AG04450 (cell line): ENCODE results near the gene OPN3. TPM values are rescaled to one million over a fixed set of nuclear protein-coding genes. Genes with fewer than 3 reads are reported as not detected.

Source experiments
- CTCF ChIA-PET: fragments of 300-600, 350-600 bp; formaldehyde crosslinking; extraction: SDS; loops from one replicate; lab custom pipeline; 2022; ENCODE audit warnings: antibody characterized with exemption, inconsistent platforms; lab: Charles Lee
- POLR2A ChIA-PET: fragments of 350-600 bp; formaldehyde crosslinking; extraction: SDS; loops from one replicate; lab custom pipeline; 2021; ENCODE audit warnings: antibody characterized with exemption, inconsistent platforms; lab: Yijun Ruan, JAX
- DNase-seq: peaks from one replicate; pipeline ENCODE4 v3.0.0-alpha.2; 2011; ENCODE audit warnings: low read depth, low spot score
- H3K27ac ChIP-seq: one replicate; pipeline ENCODE4 v1.5.1; 2012; ENCODE audit warnings: low read depth, low read length, control low read depth
- H3K27me3 ChIP-seq: one replicate; pipeline ENCODE4 v1.6.0; 2012; ENCODE audit warnings: low read length; ENCODE audit not compliant: control insufficient read depth, insufficient read depth
- H3K4me3 ChIP-seq: 2 replicates; pipeline ENCODE4 v1.5.1; 2011; ENCODE audit warnings: mild to moderate bottlenecking, low read depth, low read length, control low read depth
- H3K9me3 ChIP-seq: 2 replicates; pipeline ENCODE4 v1.5.1; 2012; ENCODE audit warnings: low read length; ENCODE audit not compliant: control insufficient read depth, insufficient read depth
- polyA plus RNA-seq: library from polyadenylated mRNA; depleted of rRNA; stranded (reverse); fragments of >200 nt; gene quantifications from 2 replicates; pipeline ENCODE4 v1.2.3, GENCODE V29; 2011
- TF ChIP-seq, protein P1 (sequence below): IDR thresholded peaks from 2 replicates; pipeline ENCODE4 v1.5.1; 2011; ENCODE audit warnings: low read depth, low read length, control low read depth, inconsistent platforms

The OPN3 gene
- polyA plus RNA-seq, 1 experiment, result 70.1 TPM

DNA sequence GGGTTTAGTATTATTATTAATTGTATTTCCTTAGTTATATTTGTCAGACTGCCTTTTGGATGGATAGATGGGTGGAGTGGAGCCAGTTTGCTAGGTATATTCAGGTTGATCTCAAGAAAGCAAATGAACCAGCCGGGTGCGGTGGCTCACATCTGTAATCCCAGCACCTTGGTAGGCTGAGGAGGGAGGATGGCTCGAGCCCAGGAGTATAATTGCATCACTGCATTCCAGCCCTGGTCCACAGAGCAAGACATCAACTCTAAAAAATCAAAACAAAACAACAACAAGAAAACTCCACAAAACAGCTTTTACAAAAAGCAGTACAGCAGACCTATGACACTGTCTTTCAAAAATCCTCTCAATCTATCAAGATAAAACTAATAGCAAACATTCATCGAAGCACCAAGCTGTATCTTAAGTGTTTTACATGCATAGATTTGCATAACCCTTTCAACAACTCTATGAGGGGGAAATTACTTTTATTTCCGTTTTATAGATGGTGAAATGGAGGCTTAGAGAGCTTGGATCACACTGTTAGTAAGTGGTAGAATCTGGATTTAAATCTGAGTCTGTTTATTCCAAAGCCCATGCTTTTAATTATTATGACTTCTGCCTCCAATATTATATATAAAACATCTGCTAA, 82.5 kb downstream of the OPN3 start:
- POLR2A ChIA-PET, result no interaction called here
- no peaks in the 10 kb centered on the region for H3K27me3 ChIP-seq
- no peak overlapping the region for H3K4me3 ChIP-seq
- no peak for DNase-seq
- CTCF ChIA-PET, result no interaction called here
- TF ChIP-seq, protein P1, sequence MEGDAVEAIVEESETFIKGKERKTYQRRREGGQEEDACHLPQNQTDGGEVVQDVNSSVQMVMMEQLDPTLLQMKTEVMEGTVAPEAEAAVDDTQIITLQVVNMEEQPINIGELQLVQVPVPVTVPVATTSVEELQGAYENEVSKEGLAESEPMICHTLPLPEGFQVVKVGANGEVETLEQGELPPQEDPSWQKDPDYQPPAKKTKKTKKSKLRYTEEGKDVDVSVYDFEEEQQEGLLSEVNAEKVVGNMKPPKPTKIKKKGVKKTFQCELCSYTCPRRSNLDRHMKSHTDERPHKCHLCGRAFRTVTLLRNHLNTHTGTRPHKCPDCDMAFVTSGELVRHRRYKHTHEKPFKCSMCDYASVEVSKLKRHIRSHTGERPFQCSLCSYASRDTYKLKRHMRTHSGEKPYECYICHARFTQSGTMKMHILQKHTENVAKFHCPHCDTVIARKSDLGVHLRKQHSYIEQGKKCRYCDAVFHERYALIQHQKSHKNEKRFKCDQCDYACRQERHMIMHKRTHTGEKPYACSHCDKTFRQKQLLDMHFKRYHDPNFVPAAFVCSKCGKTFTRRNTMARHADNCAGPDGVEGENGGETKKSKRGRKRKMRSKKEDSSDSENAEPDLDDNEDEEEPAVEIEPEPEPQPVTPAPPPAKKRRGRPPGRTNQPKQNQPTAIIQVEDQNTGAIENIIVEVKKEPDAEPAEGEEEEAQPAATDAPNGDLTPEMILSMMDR, result no peak
- no peaks in the 10 kb centered on the region for H3K9me3 ChIP-seq
- H3K27ac ChIP-seq, result no peak overlapping the region

DNA sequence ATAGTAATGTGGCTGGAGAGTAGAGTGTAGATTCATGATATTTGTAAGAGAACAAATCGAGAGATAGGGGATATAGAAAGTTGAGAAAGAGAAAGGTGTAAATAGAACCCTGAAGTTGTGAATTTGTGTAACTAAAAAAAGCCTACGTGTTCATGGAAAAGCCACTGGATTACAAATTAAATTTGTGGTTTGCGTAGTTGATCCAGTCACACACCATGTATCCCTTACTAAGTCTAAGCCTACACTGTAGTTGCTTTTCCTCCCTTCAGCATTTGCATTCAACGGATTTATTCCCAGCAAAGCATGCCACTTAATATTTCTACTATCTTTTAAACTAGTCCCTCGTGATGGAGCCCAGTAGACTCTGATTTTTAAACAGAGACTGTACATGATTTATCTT, 83.1 kb downstream of the OPN3 start:
- DNase-seq, result no peak
- no peak overlapping the region for H3K4me3 ChIP-seq
- POLR2A ChIA-PET, result no interaction called here

DNA sequence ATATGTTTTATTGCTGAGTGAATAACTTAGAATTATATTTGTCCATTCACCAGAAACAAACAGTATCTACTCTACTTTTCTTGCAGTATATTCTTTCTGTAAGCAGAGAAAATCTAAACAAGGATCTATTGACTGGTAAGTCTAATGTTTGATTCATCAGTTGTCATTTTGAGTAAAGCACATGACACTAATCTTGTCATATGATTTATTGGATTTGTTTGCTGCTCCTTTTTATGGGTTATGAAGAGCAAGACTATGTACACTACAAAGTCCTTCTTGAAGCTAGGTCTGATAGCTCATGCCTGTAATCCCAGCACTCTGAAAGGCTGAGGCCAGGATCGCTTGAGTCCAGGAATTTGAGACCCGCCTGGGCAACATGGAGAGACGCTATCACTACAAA, 84.6 kb downstream of the OPN3 start:
- TF ChIP-seq, protein P1, result no peak
- no peaks in the 10 kb centered on the region for H3K27me3 ChIP-seq
- no peak for DNase-seq
- H3K9me3 ChIP-seq, result no peaks in the 10 kb centered on the region
- H3K27ac ChIP-seq, result no peak overlapping the region
- ChIA-PET CTCF (no interaction called here), POLR2A (no interaction called here)
- no peak overlapping the region for H3K4me3 ChIP-seq

More for the DNA sequence above, 83.1 kb downstream of the OPN3 start:
- CTCF ChIA-PET, result no interaction called here
- Histone ChIP-seq H3K9me3 (no peaks in the 10 kb centered on the region), H3K27me3 (no peaks in the 10 kb centered on the region), H3K27ac (no peak overlapping the region)
- TF ChIP-seq, protein P1, result no peak

DNA sequence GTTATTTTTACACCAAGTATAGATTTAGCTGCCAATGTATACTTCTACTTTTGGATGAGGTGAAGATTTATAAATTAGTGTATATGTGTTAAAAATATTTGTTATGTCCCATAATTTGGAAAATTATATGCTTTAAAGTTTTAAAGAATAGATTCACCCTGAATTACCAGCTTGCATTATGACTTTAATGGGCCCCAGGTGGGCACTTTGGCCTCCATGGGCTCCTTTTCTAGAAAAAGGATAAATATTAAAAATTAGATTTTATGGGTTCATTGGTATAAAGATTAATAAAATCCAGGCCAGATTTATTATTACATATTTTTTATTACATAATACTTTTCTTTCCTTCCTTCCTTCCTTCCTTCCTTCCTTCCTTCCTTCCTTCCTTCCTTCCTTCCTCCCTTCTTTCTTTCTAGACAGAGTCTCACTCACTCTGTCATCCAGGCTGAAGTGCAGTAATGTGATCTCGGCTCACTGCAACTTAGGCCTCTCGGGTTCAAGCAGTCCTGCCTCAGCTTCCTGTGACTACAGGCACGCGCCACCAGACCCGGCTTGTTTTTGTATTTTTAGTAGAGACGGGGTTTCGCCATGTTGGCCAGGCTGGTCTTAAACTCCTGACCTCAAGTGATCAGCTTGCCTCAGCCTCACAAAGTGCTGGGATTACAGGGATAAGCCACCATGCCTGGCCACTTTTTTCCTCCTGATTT, 86.1 kb downstream of the OPN3 start:
- CTCF ChIA-PET, result no interaction called here
- no peaks in the 10 kb centered on the region for H3K9me3 ChIP-seq

More for the DNA sequence above, 86.1 kb downstream of the OPN3 start:
- H3K27ac ChIP-seq, result no peak overlapping the region
- TF ChIP-seq, protein P1, result no peak
- DNase-seq, result no peak
- POLR2A ChIA-PET, result no interaction called here
- no peaks in the 10 kb centered on the region for H3K27me3 ChIP-seq
- no peak overlapping the region for H3K4me3 ChIP-seq
